PC-3 (cell line): ENCODE results near the gene PPARG.

Experiments used
- EZH2 ChIP-seq: fragments of 300-600 bp; sonication (generic); IDR thresholded peaks from one replicate; pipeline ENCODE4 v1.6.1; 2017; ENCODE audit warnings: antibody characterized with exemption, mild to moderate bottlenecking, low read length; ENCODE audit not compliant: unreplicated experiment
- EZH2phosphoT487 ChIP-seq: fragments of 300-600 bp; sonication (generic); IDR thresholded peaks from 2 replicates; pipeline ENCODE4 v1.6.1; 2018; ENCODE audit warnings: mild to moderate bottlenecking, antibody characterized with exemption, low read length, borderline replicate concordance
- TF ChIP-seq, protein P1 (sequence below): fragments of 300-600 bp; sonication (generic); conservative IDR thresholded peaks from 2 replicates; pipeline ENCODE4 v1.5.1; 2017; ENCODE audit warnings: antibody characterized with exemption, low read depth, mild to moderate bottlenecking, low read length

DNA sequence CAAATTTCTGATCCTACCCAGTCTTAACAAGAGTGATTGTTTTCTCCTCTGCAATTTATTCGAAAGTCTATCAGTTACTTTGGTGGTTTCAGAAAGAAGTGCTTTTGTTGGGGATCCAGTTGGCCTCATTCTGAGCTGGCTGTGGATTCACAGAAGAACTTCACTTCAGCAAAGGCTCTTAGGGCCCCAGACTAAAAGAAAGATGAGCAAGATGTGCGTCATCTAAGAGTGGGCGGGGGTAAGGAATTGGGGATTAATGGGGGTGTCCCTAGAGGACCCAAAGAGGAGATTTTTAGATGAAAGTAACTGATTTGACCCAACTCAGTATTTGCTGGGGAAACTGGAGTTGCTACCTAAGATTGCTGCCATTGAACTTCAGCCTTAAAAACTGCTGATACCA, 131.5 kb downstream of the PPARG start:
- TF ChIP-seq, protein P1, sequence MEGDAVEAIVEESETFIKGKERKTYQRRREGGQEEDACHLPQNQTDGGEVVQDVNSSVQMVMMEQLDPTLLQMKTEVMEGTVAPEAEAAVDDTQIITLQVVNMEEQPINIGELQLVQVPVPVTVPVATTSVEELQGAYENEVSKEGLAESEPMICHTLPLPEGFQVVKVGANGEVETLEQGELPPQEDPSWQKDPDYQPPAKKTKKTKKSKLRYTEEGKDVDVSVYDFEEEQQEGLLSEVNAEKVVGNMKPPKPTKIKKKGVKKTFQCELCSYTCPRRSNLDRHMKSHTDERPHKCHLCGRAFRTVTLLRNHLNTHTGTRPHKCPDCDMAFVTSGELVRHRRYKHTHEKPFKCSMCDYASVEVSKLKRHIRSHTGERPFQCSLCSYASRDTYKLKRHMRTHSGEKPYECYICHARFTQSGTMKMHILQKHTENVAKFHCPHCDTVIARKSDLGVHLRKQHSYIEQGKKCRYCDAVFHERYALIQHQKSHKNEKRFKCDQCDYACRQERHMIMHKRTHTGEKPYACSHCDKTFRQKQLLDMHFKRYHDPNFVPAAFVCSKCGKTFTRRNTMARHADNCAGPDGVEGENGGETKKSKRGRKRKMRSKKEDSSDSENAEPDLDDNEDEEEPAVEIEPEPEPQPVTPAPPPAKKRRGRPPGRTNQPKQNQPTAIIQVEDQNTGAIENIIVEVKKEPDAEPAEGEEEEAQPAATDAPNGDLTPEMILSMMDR = no peak
- TF ChIP-seq EZH2 (no peak), EZH2phosphoT487 (no peak)
